ENCODE results near the gene VASP. TPM values are rescaled to one million over a fixed set of nuclear protein-coding genes. Genes with fewer than 3 reads are reported as not detected.

The VASP gene
- total RNA-seq, 4 donors from 2014 or later, result 52.7 to 68.9 (median 56.5) TPM

GRCh38 chr19:45560686-45561085 is 53.4 kb downstream of the VASP start:
- intact Hi-C loops (cut with DNase I; ENCODE audit: low total_unique reads), result no loop called here
- no peak for DNase-seq (ENCODE audit: low spot score in 2 of 2)
- no peak overlapping the region for H3K4me3 ChIP-seq (ENCODE audit: low read depth, poor library complexity, severe bottlenecking)
- 80 to 87% methylated on average over 11 of the region's 11 CpGs for WGBS, 2 donors
- TF ChIP-seq CTCF (IDR thresholded peaks at IDR 0.05) (no peak), POLR2A (IDR thresholded peaks at IDR 0.05) (no peak)

- no peak for TF ChIP-seq POLR2A (IDR thresholded peaks at IDR 0.05)
- TF ChIP-seq CTCF (IDR thresholded peaks at IDR 0.05), result no peak
- DNase-seq (ENCODE audit: low spot score in 2 of 2), result no peak
- 73 to 75% methylated on average over 5 of the region's 5 CpGs for WGBS, 2 donors
- H3K4me3 ChIP-seq (ENCODE audit: low read depth, poor library complexity, severe bottlenecking), result no peak overlapping the region
- intact Hi-C loops (cut with DNase I; ENCODE audit: low total_unique reads), result no loop called here
These were observed 57.0 kb downstream of the VASP start for GRCh38 chr19:45564131-45564780.

- TF ChIP-seq POLR2A (IDR thresholded peaks at IDR 0.05) (no peak), CTCF (IDR thresholded peaks at IDR 0.05) (no peak)
- DNase-seq (ENCODE audit: low spot score in 2 of 2), result no peak
- intact Hi-C loops (cut with DNase I; ENCODE audit: low total_unique reads), result no loop called here
- 48 to 49% methylated on average over 2 of the region's 2 CpGs for WGBS, 2 donors
- H3K4me3 ChIP-seq (ENCODE audit: low read depth, poor library complexity, severe bottlenecking), result no peak overlapping the region
These were observed 60.3 kb downstream of the VASP start for GRCh38 chr19:45567609-45568008.

GRCh38 chr19:45568732-45569131 is 61.5 kb downstream of the VASP start:
- DNase-seq (ENCODE audit: low spot score in 2 of 2), result no peak
- WGBS, 2 donors, result 54 to 55% methylated on average over 3 of the region's 3 CpGs
- TF ChIP-seq CTCF (IDR thresholded peaks at IDR 0.05) (no peak), POLR2A (IDR thresholded peaks at IDR 0.05) (no peak)

GRCh38 chr19:45569619-45570421 is 62.5 kb downstream of the VASP start:
- DNase-seq (ENCODE audit: low spot score in 2 of 2), result peak in 1 of 2 donors; percentile 89
- intact Hi-C loops (cut with DNase I; ENCODE audit: low total_unique reads), result no loop called here
- 45 to 49% methylated on average over 15 of the region's 15 CpGs for WGBS, 2 donors

More at GRCh38 chr19:45568732-45569131, 61.5 kb downstream of the VASP start:
- intact Hi-C loops (cut with DNase I; ENCODE audit: low total_unique reads), result no loop called here
- no peak overlapping the region for H3K4me3 ChIP-seq (ENCODE audit: low read depth, poor library complexity, severe bottlenecking)

GRCh38 chr19:45571457-45572220 is 64.4 kb downstream of the VASP start:
- intact Hi-C loops (cut with DNase I; ENCODE audit: low total_unique reads), result no loop called here
- DNase-seq (ENCODE audit: low spot score in 2 of 2), result no peak
- H3K4me3 ChIP-seq (ENCODE audit: low read depth, poor library complexity, severe bottlenecking), result no peak overlapping the region
- WGBS, 2 donors, result 90 to 92% methylated on average over 8 of the region's 8 CpGs
- TF ChIP-seq POLR2A (IDR thresholded peaks at IDR 0.05) (no peak), CTCF (IDR thresholded peaks at IDR 0.05) (no peak)

More at GRCh38 chr19:45569619-45570421, 62.5 kb downstream of the VASP start:
- no peak overlapping the region for H3K4me3 ChIP-seq (ENCODE audit: low read depth, poor library complexity, severe bottlenecking)
- TF ChIP-seq POLR2A (IDR thresholded peaks at IDR 0.05), result no peak

All from lower leg skin (tissue), 4 donors.